MM.1S (cell line): ENCODE measurements around the gene ASIC4.

Source experiments
- DNase-seq: peaks from one replicate; pipeline ENCODE4 v3.0.0-alpha.2; 2015
- H2AFZ ChIP-seq: fragments of 300-600 bp; sonication (generic); 2 replicates; pipeline ENCODE4 v1.6.0; 2016; ENCODE audit warnings: antibody characterized with exemption, low read length
- H3F3A ChIP-seq: fragments of 300-600 bp; sonication (generic); 2 replicates; pipeline ENCODE4 v1.6.1; 2016; ENCODE audit warnings: mild to moderate bottlenecking, antibody characterized with exemption, low read length, moderate library complexity, mixed read lengths; ENCODE audit not compliant: insufficient read depth
- H3K27ac ChIP-seq: fragments of 300-600 bp; sonication (generic); 2 replicates; pipeline ENCODE4 v1.5.1; 2016; ENCODE audit warnings: mild to moderate bottlenecking, low read length
- H3K27me3 ChIP-seq: fragments of 300-600 bp; sonication (generic); replicated peaks from 2 replicates; pipeline ENCODE4 v1.6.0; 2016; ENCODE audit warnings: low read length; ENCODE audit not compliant: insufficient read depth
- H3K36me3 ChIP-seq: fragments of 300-600 bp; sonication (generic); replicated peaks from 2 replicates; pipeline ENCODE4 v1.6.1; 2016; ENCODE audit warnings: mild to moderate bottlenecking, low read length, mixed read lengths; ENCODE audit not compliant: insufficient read depth
- H3K4me1 ChIP-seq: fragments of 300-600 bp; sonication (generic); 2 replicates; pipeline ENCODE4 v1.6.1; 2016; ENCODE audit warnings: low read length, mixed read lengths
- H3K4me2 ChIP-seq: fragments of 300-600 bp; sonication (generic); 2 replicates; pipeline ENCODE4 v1.6.0; 2016; ENCODE audit warnings: low read depth, low read length
- H3K4me3 ChIP-seq: fragments of 300-600 bp; sonication (generic); 2 replicates; pipeline ENCODE4 v1.5.1; 2016; ENCODE audit warnings: low read length, mixed read lengths
- H3K79me2 ChIP-seq: fragments of 300-600 bp; sonication (generic); 2 replicates; pipeline ENCODE4 v1.6.1; 2016; ENCODE audit warnings: mixed run types, low read length, mixed read lengths
- H3K9ac ChIP-seq: fragments of 300-600 bp; sonication (generic); 2 replicates; pipeline ENCODE4 v1.6.1; 2016; ENCODE audit warnings: low read length, mixed read lengths
- H3K9me2 ChIP-seq: fragments of 300-600 bp; sonication (generic); replicated peaks from 2 replicates; pipeline ENCODE4 v1.6.1; 2016; ENCODE audit warnings: mild to moderate bottlenecking, low read length, mixed read lengths; ENCODE audit not compliant: insufficient read depth
- H3K9me3 ChIP-seq: fragments of 300-600 bp; sonication (generic); replicated peaks from 2 replicates; pipeline ENCODE4 v1.6.1; 2016; ENCODE audit warnings: mild to moderate bottlenecking, low read length, mixed read lengths; ENCODE audit not compliant: insufficient read depth
- H4K20me1 ChIP-seq: fragments of 300-600 bp; sonication (generic); 2 replicates; pipeline ENCODE4 v1.6.1; 2016; ENCODE audit warnings: mild to moderate bottlenecking, low read length, moderate library complexity, mixed read lengths; ENCODE audit not compliant: insufficient read depth
- CTCF ChIP-seq: fragments of 300-600 bp; sonication (generic); IDR thresholded peaks from 2 replicates; pipeline ENCODE4 v1.5.1; 2016; ENCODE audit warnings: antibody characterized with exemption, low read length, mixed read lengths
- EZH2 ChIP-seq: fragments of 300-600 bp; sonication (generic); optimal IDR thresholded peaks from 2 replicates; pipeline ENCODE3; 2017; ENCODE audit warnings: low read depth, mild to moderate bottlenecking, antibody characterized with exemption, low read length, mixed read lengths
- EZH2phosphoT487 ChIP-seq: fragments of 300-600 bp; sonication (generic); IDR thresholded peaks from 2 replicates; pipeline ENCODE4 v1.6.1; 2018; ENCODE audit warnings: antibody characterized with exemption, low read length

Gene ASIC4

GRCh38 chr2:219500135-219500534 lies 14.1 kb upstream of the ASIC4 start:
- TF ChIP-seq CTCF: peak; percentile 25; the same call in 1 of the 2 replicates
- no peak for TF ChIP-seq EZH2phosphoT487
- H4K20me1 ChIP-seq: no peaks in the 10 kb centered on the region
- H3K9me2 ChIP-seq: no peaks in the 10 kb centered on the region
- H2AFZ ChIP-seq: no peak overlapping the region
- no peaks in the 10 kb centered on the region for H3K36me3 ChIP-seq
- no peaks in the 10 kb centered on the region for H3K9me3 ChIP-seq
- H3K4me1 ChIP-seq: peaks cover 11% of the 10 kb centered on the region
- H3F3A ChIP-seq: no peaks in the 10 kb centered on the region
- H3K27ac ChIP-seq: no peak overlapping the region
- DNase-seq: no peak
- H3K9ac ChIP-seq: no peak overlapping the region
- no peak overlapping the region for H3K4me2 ChIP-seq
- no peak overlapping the region for H3K4me3 ChIP-seq
- H3K79me2 ChIP-seq: peaks cover 13% of the 10 kb centered on the region
- H3K27me3 ChIP-seq: peaks cover 23% of the 10 kb centered on the region

- no peak overlapping the region for H2AFZ ChIP-seq
- no peak overlapping the region for H3K9ac ChIP-seq
- no peaks in the 10 kb centered on the region for H3F3A ChIP-seq
- peaks cover 11% of the 10 kb centered on the region for H3K4me1 ChIP-seq
- TF ChIP-seq EZH2: no peak
- TF ChIP-seq CTCF: no peak
- no peak for TF ChIP-seq EZH2phosphoT487
- no peaks in the 10 kb centered on the region for H4K20me1 ChIP-seq
- H3K4me2 ChIP-seq: no peak overlapping the region
- no peaks in the 10 kb centered on the region for H3K9me3 ChIP-seq
- H3K36me3 ChIP-seq: no peaks in the 10 kb centered on the region
- H3K9me2 ChIP-seq: no peaks in the 10 kb centered on the region
- H3K79me2 ChIP-seq: peaks cover 13% of the 10 kb centered on the region
- H3K27me3 ChIP-seq: peaks cover 9% of the 10 kb centered on the region
- H3K27ac ChIP-seq: no peak overlapping the region
- DNase-seq: no peak
- H3K4me3 ChIP-seq: no peak overlapping the region
These were observed 12.4 kb upstream of the ASIC4 start for GRCh38 chr2:219501849-219502248.

- H3K4me3 ChIP-seq: no peak overlapping the region
- H4K20me1 ChIP-seq: no peaks in the 10 kb centered on the region
- H3K4me2 ChIP-seq: no peak overlapping the region
- peaks cover 1% of the 10 kb centered on the region for H3K27me3 ChIP-seq
- H3K27ac ChIP-seq: no peak overlapping the region
- no peak for TF ChIP-seq CTCF
- TF ChIP-seq EZH2phosphoT487: no peak
- TF ChIP-seq EZH2: no peak
- H3K9me2 ChIP-seq: no peaks in the 10 kb centered on the region
- DNase-seq: no peak
- H3K9ac ChIP-seq: no peak overlapping the region
- no peaks in the 10 kb centered on the region for H3K36me3 ChIP-seq
- H3K4me1 ChIP-seq: peaks cover 11% of the 10 kb centered on the region
- no peaks in the 10 kb centered on the region for H3K9me3 ChIP-seq
- H3F3A ChIP-seq: no peaks in the 10 kb centered on the region
- no peak overlapping the region for H2AFZ ChIP-seq
- peaks cover 13% of the 10 kb centered on the region for H3K79me2 ChIP-seq
These were observed 11.7 kb upstream of the ASIC4 start for GRCh38 chr2:219502618-219503017.
